Spleen (tissue), 7 donors: Measurements from ENCODE around the gene PRKCA.

Experiments
- CTCF ChIP-seq, 11 experiments: fragments of 200-600 bp in 7 of 11; fragments of 450-650 bp in 4 of 11; sonication (generic) in 4 of 11; IDR thresholded peaks in 8 of 11; conservative IDR thresholded peaks in 3 of 11; 1 replicate in 7 of 11; 2 replicates in 4 of 11; pipeline versions ENCODE4 v1.4.0 to v1.8.0; 2016 to 2021; ENCODE audit warnings: antibody characterized with exemption in 11 of 11, inconsistent platforms in 4 of 11, mild to moderate bottlenecking in 1 of 11
- POLR2A ChIP-seq, 3 donors: fragments of 450-650 bp; IDR thresholded peaks; one replicate each; pipeline ENCODE4 v1.5.1; 2017; ENCODE audit warnings: antibody characterized with exemption in 3 of 3, mild to moderate bottlenecking in 1 of 3
- POLR2AphosphoS5 ChIP-seq, 3 donors: sonication (generic); formaldehyde crosslinking; IDR thresholded peaks; one replicate each; pipeline ENCODE4 v1.5.1; 2017; ENCODE audit warnings: antibody characterized with exemption in 3 of 3
- donor health status: DM: no; HTN: no; CAD: no; lungs with moderate emphysema.
- donor health status: DM: no; HTN: no; CAD: no.
- donor health status: DM: no; HTN: no; CAD: no.

- TF ChIP-seq CTCF (IDR thresholded peaks at IDR 0.05 in 8 of 11, conservative IDR thresholded peaks at IDR 0.05 in 3 of 11) (no peak), POLR2A (IDR thresholded peaks at IDR 0.05) (no peak), POLR2AphosphoS5 (IDR thresholded peaks at IDR 0.05) (no peak)
Observed at GRCh38 chr17:66650544-66650877, 348.1 kb downstream of the PRKCA start.
